A549 (cell line): ENCODE data around the gene DOK4. TPM values are rescaled to one million over a fixed set of nuclear protein-coding genes. Genes with fewer than 3 reads are reported as not detected.

ENCODE experiments used
- ATAC-seq, 2 experiments: fragments of 200-7000 bp in 1 of 2; fragments of >200 bp in 1 of 2; cut with Nextera tagmentation in 1 of 2; cut with Tn5 transposase in 1 of 2; 3 replicates each; pipeline versions ENCODE4 v1.8.0 to v1.9.1; 2018 to 2020; ENCODE audit warnings: mild to moderate bottlenecking in 1 of 2, moderate library complexity in 1 of 2
- CTCF ChIA-PET: fragments of 300-600 bp; sonication (Branson Sonifier 250); formaldehyde crosslinking; extraction: SDS; loops from one replicate; lab custom pipeline; 2021; ENCODE audit warnings: antibody characterized with exemption, inconsistent platforms; lab: Yijun Ruan, JAX
- POLR2A ChIA-PET: fragments of 350-600 bp; formaldehyde crosslinking; extraction: SDS; loops from one replicate; lab custom pipeline; 2021; ENCODE audit warnings: antibody characterized with exemption, inconsistent platforms; lab: Yijun Ruan, JAX
- DNase-seq, 2 experiments: peaks; one replicate each; pipeline versions ENCODE4 v3.0.0 to v3.0.0-alpha.2; 2011 to 2016; ENCODE audit warnings: low read depth in 1 of 2, low spot score in 1 of 2
- FAIRE-seq: peaks from 2 replicates; lab custom pipeline; 2011; peaks lifted over from hg19 to GRCh38; lab: Jason Lieb, UNC
- H3K27ac ChIP-seq, 2 experiments: fragments of >200 bp; sonication (Bioruptor Twin); formaldehyde crosslinking; 3 replicates each; pipeline ENCODE4 v1.5.1; 2016 to 2017
- H3K4me1 ChIP-seq: fragments of >200 bp; sonication (Bioruptor Twin); formaldehyde crosslinking; 3 replicates; pipeline ENCODE4 v1.6.1; 2016
- H3K4me2 ChIP-seq: fragments of >200 bp; sonication (Bioruptor Twin); formaldehyde crosslinking; 3 replicates; pipeline ENCODE4 v1.6.1; 2016
- H3K4me3 ChIP-seq: fragments of >200 bp; sonication (Bioruptor Twin); formaldehyde crosslinking; 3 replicates; pipeline ENCODE4 v1.5.1; 2016
- H3K9me3 ChIP-seq: fragments of >200 bp; sonication (Bioruptor Twin); formaldehyde crosslinking; 3 replicates; pipeline ENCODE4 v1.6.1; 2016
- CBX2 ChIP-seq: fragments of 200-600 bp; sonication (generic); IDR thresholded peaks from 2 replicates; pipeline ENCODE4 v1.6.1; 2016; ENCODE audit warnings: low read depth, mild to moderate bottlenecking, borderline replicate concordance
- CEBPB ChIP-seq, 2 experiments: fragments of >200 bp in 1 of 2; sonication (Bioruptor Twin) in 1 of 2; formaldehyde crosslinking in 1 of 2; IDR thresholded peaks; 2 replicates each; pipeline ENCODE4 v1.6.1; 2012 to 2016
- CHD2 ChIP-seq: fragments of 150-350 bp; IDR thresholded peaks from 2 replicates; pipeline ENCODE4 v1.6.1; 2014; ENCODE audit warnings: low read length; ENCODE audit not compliant: partially characterized antibody
- EP300 ChIP-seq, 2 experiments: fragments of >200 bp; sonication (Bioruptor Twin); formaldehyde crosslinking; IDR thresholded peaks; 2 replicates in 1 of 2; 3 replicates in 1 of 2; pipeline ENCODE4 v1.6.1; 2016 to 2017
- HEYL ChIP-seq: fragments of 250-450 bp; sonication (Bioruptor Pico); IDR thresholded peaks from 2 replicates; pipeline ENCODE4 v1.8.0; 2021; ENCODE audit warnings: mild to moderate bottlenecking, moderate library complexity
- HOXA7 ChIP-seq: fragments of 250-450 bp; sonication (Bioruptor Pico); IDR thresholded peaks from 2 replicates; pipeline ENCODE4 v1.5.0; 2020; ENCODE audit warnings: mild to moderate bottlenecking, moderate library complexity
- HOXB5 ChIP-seq: fragments of 250-450 bp; sonication (Bioruptor Pico); IDR thresholded peaks from 2 replicates; pipeline ENCODE4 v1.5.0; 2020; ENCODE audit warnings: mild to moderate bottlenecking, moderate library complexity
- MAFK ChIP-seq: fragments of 450-650 bp; IDR thresholded peaks from 2 replicates; pipeline ENCODE4 v1.6.1; 2014; ENCODE audit not compliant: partially characterized antibody
- MAZ ChIP-seq: fragments of 150-350 bp; IDR thresholded peaks from 2 replicates; pipeline ENCODE4 v1.6.1; 2014; ENCODE audit warnings: antibody characterized with exemption, low read depth, low read length, borderline replicate concordance
- NFE2L2 ChIP-seq: fragments of 150-350 bp; conservative IDR thresholded peaks from 2 replicates; pipeline ENCODE4 v1.6.1; 2014; ENCODE audit warnings: low read length
- POLR2A ChIP-seq: IDR thresholded peaks from 2 replicates; pipeline ENCODE4 v1.6.1; 2012; ENCODE audit warnings: mild to moderate bottlenecking, low read length
- RFX5 ChIP-seq: fragments of 450-650 bp; IDR thresholded peaks from 2 replicates; pipeline ENCODE4 v1.7.1; 2014; ENCODE audit warnings: antibody characterized with exemption, mild to moderate bottlenecking, moderate library complexity
- TP53 ChIP-seq: fragments of 250-450 bp; sonication (Bioruptor Pico); IDR thresholded peaks from 2 replicates; pipeline ENCODE4 v1.5.0; 2021; ENCODE audit warnings: mild to moderate bottlenecking, moderate library complexity
- ZC3H11A ChIP-seq: fragments of 450-650 bp; IDR thresholded peaks from 2 replicates; pipeline ENCODE4 v1.6.1; 2014; ENCODE audit warnings: antibody characterized with exemption, mild to moderate bottlenecking
- ZNF302 ChIP-seq: fragments of 250-450 bp; sonication (Bioruptor Pico); IDR thresholded peaks from 2 replicates; pipeline ENCODE4 v1.9.0; 2021; ENCODE audit warnings: inconsistent platforms, mild to moderate bottlenecking, moderate library complexity
- WGBS: methylation state at CpG from one replicate; pipeline ENCODE4 v1.1.6; 2017; ENCODE audit errors: missing lambda C conversion rate; 5-methylcytosine and 5-hydroxymethylcytosine counted together
- polyA plus RNA-seq, 4 experiments: library from polyadenylated mRNA; depleted of rRNA in 3 of 4; stranded (reverse); fragments of >200 nt; fragmentation: RNase III in 1 of 4; extraction: RNeasy Plus Mini Kit Qiagen cat#74134 plus additional on column Dnase treatment in 1 of 4; gene quantifications; 2 replicates in 3 of 4; 3 replicates in 1 of 4; pipeline ENCODE4 v1.2.3, GENCODE V29; 2011 to 2017
- TF ChIP-seq, protein P1 (sequence below): IDR thresholded peaks from 2 replicates; pipeline ENCODE4 v1.6.1; 2012; ENCODE audit warnings: low read depth, borderline replicate concordance
- TF ChIP-seq, protein P2 (sequence below): IDR thresholded peaks from 2 replicates; pipeline ENCODE4 v1.6.1; 2012
- TF ChIP-seq, protein P3 (sequence below): fragments of 450-650 bp; IDR thresholded peaks from 2 replicates; pipeline ENCODE4 v1.6.1; 2014; ENCODE audit warnings: antibody characterized with exemption
- TF ChIP-seq, protein P4 (sequence below): fragments of 250-450 bp; sonication (Bioruptor Pico); IDR thresholded peaks from 2 replicates; pipeline ENCODE4 v1.5.0; 2021; ENCODE audit warnings: mild to moderate bottlenecking, moderate library complexity, borderline replicate concordance

The DOK4 gene
- polyA plus RNA-seq, 2 of the 4 experiments (the other 2 are of a cell fraction): 70.3 to 85.4 TPM

DNA sequence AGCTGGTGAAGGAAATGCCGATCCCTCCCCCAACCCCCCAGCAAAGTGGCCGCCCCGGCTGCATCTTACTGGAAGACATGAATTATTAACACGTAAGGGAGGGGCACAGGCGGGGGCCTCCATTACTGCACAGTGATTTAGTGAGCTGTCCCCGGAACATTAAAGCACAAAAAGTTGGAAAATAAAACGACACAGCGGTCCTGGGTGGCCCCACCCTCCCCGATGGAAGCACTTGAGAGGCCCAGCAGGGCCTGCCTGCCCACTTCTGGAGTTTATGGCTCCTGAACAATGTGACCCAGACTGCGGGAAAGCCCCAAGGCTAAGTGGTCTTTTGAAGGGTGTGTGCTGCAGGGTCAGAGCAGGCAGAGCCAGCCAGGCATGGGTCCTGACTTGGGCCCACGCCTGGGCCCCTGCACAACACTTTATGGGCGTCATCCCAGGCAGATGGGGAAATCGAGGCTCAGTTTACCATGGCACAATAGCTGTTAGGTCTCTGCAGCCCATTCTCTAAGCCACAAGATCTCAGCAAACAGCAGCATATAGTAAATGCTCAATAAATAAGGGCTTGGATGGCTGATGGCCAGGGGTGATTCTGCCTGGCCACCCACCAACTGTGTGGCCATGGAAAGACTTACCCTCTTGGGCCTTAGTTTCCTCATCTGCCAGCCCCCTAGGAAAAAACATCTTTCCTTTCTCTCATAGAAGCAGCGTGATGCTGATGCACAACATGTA lies 27.2 kb upstream of the DOK4 start:
- CTCF ChIA-PET: interaction anchor here (0.7 to 22.0 kb wide), 9 partner anchors 8 to 223 kb away, joined by 3 to 340 read pairs (median 6); partner anchors contain the start of gene POLR2C
- peak overlapping the region; percentile 40 for H3K4me2 ChIP-seq
- no peak for FAIRE-seq
- H3K27ac ChIP-seq: peak overlapping the region; percentile 44 to 57; a peak in 5 of 6 replicates
- DNase-seq: peak in 1 of 2 experiments; percentile 46
- POLR2A ChIA-PET: no interaction called here
- 45% methylated on average over 14 of the region's 14 CpGs for WGBS
- TF ChIP-seq CHD2 (no peak), HOXA7 (no peak), POLR2A (no peak), CBX2 (no peak), CEBPB (IDR thresholded peaks at IDR 0.05) (no peak), TP53 (no peak), NFE2L2 (no peak)
- TF ChIP-seq, all 56 proteins: peak for 0
- peaks cover 11% of the 10 kb centered on the region for H3K4me1 ChIP-seq
- no peaks in the 10 kb centered on the region for H3K9me3 ChIP-seq
- no peak overlapping the region for H3K4me3 ChIP-seq
- ATAC-seq: peak in 1 of 2 experiments; percentile 38; a peak in 3 of 6 replicates

DNA sequence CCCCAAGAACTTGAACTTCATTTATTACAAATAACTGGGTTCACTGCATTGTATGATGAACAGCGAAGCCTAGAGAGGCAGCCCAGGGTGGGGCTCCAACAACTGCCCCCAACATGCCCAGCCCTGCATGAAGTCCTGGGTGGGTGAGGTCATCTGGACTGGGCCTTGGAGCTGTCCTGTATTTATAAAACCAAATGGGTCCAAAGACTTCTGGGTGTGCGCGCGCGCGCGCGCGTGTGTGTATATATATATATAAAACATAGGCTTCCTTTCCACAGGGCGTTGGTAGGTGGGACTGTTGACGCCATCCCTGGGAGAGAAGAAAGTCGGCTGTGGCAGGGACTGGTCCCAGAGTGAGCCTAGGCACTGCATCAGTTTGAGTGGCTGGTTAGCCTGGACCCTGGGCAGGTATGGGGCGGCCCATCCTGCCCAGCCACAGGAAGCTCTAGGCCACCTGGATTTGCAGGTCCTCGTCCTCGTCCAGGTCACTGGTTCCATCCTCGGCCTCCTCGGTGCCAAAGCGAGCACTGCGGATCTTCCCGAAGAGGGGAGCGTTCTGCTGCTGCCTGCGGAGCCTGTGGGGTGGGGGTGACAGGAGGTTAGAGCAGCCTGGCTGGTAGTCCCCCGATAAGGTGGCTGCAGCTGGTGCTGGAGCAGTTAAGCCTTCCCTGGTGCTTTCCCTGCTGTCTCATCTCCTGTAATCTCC lies 26.2 kb upstream of the DOK4 start:
- TF ChIP-seq, protein P1, sequence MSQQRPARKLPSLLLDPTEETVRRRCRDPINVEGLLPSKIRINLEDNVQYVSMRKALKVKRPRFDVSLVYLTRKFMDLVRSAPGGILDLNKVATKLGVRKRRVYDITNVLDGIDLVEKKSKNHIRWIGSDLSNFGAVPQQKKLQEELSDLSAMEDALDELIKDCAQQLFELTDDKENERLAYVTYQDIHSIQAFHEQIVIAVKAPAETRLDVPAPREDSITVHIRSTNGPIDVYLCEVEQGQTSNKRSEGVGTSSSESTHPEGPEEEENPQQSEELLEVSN: no peak
- TF ChIP-seq HOXB5 (CRISPR knock-in tag): no peak
- peaks cover 11% of the 10 kb centered on the region for H3K4me1 ChIP-seq
- no peak overlapping the region for H3K4me3 ChIP-seq
- H3K27ac ChIP-seq: peak overlapping the region in 1 of 2 experiments; percentile 57; a peak in 4 of 6 replicates
- H3K4me2 ChIP-seq: no peak overlapping the region
- ATAC-seq (no peak), DNase-seq (no peak), FAIRE-seq (no peak)
- ChIA-PET POLR2A (no interaction called here), CTCF (interaction anchor here (1.1 to 22.0 kb wide), 6 partner anchors 9 to 91 kb away, joined by 3 to 340 read pairs (median 14); partner anchors contain the start of gene POLR2C)
- WGBS: 95% methylated on average over 22 of the region's 23 CpGs
- no peaks in the 10 kb centered on the region for H3K9me3 ChIP-seq

GRCh38 chr16:57510016-57510871 lies 24.0 kb upstream of the DOK4 start:
- Histone ChIP-seq H3K4me3 (no peak overlapping the region), H3K4me1 (peaks cover 11% of the 10 kb centered on the region), H3K9me3 (no peaks in the 10 kb centered on the region), H3K27ac (peak overlapping the region in 1 of 2 experiments; percentile 8; a peak in 2 of 6 replicates), H3K4me2 (no peak overlapping the region)
- POLR2A ChIA-PET: no interaction called here
- FAIRE-seq (no peak), DNase-seq (no peak), ATAC-seq (peak in 1 of 2 experiments; percentile 8; a peak in 1 of 6 replicates)
- TF ChIP-seq, protein P2, sequence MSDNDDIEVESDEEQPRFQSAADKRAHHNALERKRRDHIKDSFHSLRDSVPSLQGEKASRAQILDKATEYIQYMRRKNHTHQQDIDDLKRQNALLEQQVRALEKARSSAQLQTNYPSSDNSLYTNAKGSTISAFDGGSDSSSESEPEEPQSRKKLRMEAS: no peak
- TF ChIP-seq EP300 (IDR thresholded peaks at IDR 0.05): no peak
- TF ChIP-seq MAZ: no peak
- TF ChIP-seq RFX5: no peak
- TF ChIP-seq MAFK: no peak
- TF ChIP-seq, protein P3, sequence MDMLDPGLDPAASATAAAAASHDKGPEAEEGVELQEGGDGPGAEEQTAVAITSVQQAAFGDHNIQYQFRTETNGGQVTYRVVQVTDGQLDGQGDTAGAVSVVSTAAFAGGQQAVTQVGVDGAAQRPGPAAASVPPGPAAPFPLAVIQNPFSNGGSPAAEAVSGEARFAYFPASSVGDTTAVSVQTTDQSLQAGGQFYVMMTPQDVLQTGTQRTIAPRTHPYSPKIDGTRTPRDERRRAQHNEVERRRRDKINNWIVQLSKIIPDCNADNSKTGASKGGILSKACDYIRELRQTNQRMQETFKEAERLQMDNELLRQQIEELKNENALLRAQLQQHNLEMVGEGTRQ: no peak
- TF ChIP-seq ZNF302 (CRISPR knock-in tag): no peak
- no peak for TF ChIP-seq ZC3H11A
- TF ChIP-seq, protein P4, sequence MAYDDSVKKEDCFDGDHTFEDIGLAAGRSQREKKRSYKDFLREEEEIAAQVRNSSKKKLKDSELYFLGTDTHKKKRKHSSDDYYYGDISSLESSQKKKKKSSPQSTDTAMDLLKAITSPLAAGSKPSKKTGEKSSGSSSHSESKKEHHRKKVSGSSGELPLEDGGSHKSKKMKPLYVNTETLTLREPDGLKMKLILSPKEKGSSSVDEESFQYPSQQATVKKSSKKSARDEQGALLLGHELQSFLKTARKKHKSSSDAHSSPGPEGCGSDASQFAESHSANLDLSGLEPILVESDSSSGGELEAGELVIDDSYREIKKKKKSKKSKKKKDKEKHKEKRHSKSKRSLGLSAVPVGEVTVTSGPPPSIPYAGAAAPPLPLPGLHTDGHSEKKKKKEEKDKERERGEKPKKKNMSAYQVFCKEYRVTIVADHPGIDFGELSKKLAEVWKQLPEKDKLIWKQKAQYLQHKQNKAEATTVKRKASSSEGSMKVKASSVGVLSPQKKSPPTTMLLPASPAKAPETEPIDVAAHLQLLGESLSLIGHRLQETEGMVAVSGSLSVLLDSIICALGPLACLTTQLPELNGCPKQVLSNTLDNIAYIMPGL (CRISPR knock-in tag): no peak
- no peak for TF ChIP-seq HEYL (CRISPR knock-in tag)
- WGBS: 80% methylated on average over 10 of the region's 10 CpGs
- CTCF ChIA-PET: interaction anchor here (0.8 to 22.0 kb wide), 7 partner anchors 10 to 210 kb away, joined by 3 to 194 read pairs (median 4); no protein-coding TSS in a partner anchor
